HG03108 (cell line): ENCODE measurements around the gene MAEA.
"Not testable (repeated sequence)": the region's sequence is repeated elsewhere in the genome, so short reads cannot be mapped to it uniquely, and the experiment has no call there.

ENCODE experiments used
- ATAC-seq: cut with Tn5 transposase; IDR thresholded peaks from one replicate; pipeline ENCODE4 v1.9.1; 2021; ENCODE audit warnings: moderate library complexity; ENCODE audit not compliant: unreplicated experiment

Gene MAEA

DNA sequence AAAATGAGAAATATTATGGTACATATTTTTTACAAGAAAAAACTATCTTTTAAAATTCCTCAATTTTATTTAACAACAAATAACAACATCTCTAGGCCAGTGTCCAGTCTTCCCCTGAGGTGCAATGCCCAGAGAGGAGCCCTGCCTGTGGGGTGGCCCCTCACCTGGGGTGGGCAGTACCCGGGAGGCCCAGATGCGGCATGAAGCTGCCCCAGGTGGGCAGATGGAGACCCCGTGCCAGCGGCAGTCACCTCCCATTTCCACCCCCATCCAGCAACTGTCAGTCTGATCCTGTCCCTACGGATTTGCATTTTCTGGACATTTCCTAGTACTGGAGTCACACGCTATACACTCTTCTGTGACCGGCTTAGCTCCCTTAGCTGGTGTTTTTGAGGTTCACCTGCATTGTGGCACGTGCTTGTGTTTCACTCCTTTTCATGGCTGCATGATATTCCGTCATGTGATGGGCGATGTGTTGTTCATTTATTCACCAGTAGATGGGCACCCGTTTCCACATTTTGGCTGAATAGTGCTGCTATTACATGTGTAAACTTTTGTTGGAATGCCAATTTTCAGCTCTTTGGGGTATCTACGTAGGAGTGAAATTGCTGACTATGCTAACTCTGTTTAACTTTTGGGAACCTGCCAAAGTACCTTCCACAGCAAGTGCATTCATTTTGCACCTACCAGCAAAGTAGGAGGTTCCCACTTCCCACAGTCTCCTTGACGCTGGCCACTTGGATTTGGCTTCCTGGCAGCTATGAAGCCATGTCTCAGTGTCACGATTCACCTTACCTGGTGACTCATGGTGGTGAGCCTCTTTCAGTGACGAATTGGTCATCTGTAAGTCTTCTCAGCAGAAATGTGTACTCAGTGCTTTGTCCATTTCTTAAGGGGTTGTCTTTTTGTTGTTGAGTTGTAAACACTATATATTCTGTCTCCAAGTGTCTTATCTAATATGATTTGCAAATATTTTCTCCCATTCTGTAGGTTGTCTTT lies 11.7 kb upstream of the MAEA start:
- no peak for ATAC-seq

DNA sequence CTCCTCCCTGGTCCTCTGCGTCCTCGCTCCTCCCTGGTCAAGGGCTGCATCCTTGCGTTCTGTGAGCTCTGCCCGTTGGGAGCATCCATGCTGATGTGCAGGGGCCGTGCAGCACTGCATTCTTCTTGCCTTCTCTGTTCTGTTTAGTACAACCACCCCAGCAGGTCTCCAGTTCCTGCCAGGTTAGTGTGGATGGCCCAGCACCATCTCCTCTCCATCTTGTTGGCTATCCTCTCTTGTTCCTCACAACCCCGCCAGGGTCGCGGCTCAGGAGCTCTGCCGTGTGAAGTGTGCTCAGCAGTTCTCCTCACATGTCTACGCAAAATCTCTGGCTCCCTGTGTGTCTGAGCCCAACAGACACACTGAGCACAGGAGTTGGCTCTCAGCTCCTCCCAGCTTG lies 10.4 kb upstream of the MAEA start:
- no peak for ATAC-seq

DNA sequence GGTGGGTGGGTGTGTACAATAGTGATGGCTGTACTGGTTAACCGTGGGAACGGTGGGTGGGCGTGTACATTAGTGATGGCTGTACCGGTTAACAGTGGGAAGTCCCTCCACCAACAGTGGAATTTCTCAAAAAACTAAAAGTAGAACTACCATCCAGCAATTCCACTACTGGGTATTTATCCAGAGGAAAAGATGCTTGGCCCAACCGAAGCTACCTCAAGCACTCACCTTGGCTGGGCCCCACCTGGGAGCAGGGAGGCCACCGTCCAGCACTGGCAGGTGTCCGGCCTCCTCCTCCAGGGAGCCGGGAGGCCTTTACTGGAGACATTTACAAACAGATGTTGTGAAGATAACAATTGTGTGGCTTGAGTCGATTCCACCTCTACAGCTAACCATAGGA lies 6.0 kb upstream of the MAEA start:
- ATAC-seq = no peak

DNA sequence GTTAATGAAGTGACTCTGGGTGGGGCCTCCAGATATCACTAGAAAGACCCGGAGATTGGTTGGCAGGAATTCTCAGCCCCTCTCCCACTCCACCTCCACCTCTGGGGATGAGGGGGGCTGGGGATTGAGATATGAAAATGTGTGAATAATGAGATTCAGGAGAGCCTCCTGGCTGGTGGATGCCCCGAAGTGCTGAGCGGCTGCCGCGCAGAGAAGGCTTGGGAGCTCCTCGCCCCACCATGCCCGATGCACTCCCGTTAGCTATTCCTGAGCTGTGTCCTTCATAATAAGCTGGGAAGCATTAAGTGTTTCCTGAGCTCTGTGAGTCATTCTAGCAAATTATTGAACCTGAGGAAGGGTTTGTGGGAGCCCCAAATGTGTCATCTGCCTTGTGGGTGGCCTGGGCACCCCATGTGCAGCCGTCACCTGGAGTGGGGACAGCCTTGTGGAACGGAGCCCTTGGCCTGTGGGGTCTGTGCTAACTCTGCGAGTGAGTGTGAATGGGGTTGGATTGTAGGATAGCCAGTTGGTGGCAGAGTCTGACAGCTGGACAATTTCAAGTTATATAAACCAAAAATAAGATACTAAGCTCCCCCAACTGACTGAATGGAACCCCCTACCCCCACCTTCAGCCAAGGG lies 4.4 kb upstream of the MAEA start:
- ATAC-seq = no peak

DNA sequence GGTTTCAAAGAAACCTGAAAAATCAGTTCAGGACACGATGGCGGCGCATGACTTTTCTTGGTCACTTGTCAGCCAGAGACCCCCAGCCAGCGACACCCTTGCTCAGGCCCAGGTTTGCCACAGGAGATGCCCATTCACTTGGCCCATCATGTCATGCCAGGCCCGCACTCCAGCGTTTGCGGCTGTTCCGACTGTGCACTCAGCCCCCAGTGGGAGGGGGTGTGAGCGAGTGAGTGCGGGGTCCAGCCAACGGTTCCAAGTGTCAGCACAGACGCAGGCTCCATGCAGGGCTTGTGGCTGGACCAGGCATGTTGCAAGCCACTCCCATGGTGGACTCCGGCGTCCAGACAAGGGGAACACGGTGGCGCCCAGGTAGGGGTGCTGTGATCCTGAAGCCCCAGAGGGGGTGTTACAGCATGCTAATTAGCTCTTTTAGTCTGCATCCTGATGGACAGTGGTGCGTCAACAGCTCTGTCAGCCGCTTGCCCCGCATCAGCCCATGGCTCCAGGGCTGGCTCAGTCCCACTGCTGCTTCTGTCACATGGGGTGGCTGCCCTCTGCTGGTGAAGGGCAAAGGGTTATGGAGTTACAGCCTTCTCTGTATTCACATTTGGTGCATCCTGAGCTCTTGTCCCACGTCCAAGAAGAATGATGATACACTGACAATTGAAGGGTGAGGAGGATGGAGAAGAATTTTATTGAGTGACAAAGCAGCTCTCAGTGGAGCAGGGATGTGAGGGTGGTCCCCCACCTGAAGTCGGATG lies 3.7 kb upstream of the MAEA start:
- ATAC-seq = no peak

DNA sequence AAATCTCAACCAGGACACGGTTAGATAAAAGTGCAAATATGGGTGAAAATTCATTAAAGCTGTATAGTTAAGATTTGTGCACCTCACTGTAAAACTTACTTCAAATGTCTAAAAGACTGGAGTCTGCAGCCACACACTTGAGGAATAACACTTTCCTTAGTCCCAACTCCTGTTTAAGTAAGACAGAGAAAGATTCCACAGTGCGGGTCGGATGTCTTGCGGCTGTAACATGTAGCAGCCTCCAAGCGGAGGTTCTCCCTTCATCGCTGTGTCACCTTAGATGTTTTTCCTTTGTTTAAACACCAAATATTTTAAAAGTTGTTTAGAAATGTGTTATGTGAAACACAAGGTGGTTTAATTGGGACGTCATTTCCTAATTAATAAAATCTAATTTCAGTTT lies 905 bp upstream of the MAEA start:
- ATAC-seq = no peak

DNA sequence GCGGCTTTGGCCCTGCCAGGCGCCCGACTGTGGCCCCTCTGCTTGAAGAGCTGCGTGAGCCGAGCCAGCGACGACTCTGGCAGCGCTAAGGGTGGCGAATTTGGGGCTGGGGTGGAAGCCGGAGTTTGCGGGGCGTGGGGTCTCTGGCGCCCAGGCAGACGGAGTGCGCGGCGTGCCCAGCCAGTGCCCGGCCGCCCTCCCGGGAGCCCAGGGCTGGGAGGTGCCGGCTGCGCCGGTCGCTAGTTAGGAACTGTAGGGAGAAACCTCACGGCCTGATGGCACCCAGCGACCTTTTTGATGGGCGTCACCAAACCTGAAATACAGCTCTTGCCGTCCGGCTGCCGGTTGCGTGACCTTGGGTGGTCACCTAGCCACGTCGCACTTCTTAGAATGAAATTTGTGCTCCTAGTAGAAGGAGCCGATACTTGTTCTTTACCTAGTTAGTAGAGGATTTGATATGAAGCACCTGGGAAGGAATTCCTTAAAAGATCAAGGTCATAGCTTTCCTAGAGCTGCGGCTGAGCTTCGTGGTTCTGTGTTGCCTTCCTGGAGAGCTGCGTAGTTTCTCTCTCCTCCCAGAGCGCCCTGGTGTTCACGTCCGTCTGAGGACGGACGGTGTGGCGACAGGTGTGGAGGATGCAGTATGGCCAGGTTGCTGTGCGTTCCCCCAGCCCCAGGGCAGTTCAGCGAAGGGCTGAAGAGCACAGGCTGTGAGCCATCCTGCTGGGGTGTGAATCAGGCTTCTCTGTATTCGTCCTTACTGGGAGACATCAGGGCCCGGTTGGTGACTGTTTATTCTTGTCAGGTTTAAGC lies 680 bp downstream of the MAEA start:
- ATAC-seq = no peak

DNA sequence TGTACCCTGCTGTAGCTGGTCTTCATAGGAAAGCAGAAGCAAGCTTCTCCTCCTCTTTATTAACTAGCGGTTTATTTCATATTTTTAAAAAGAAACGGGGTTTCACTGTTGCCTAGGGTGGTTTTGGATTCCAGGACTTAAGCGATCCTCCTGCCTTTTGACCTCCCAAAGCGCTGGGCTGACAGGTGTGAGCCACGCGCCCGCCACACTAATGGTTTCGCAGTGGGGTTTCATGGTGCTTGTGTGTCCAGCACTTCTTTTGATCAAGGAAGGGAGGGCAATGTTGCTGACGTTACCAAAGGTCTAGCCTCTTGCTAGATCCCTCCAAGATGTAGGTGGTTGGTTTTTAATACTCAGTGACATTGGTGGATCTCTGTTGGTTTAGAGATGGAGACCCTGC lies 1.4 kb downstream of the MAEA start:
- no peak for ATAC-seq

DNA sequence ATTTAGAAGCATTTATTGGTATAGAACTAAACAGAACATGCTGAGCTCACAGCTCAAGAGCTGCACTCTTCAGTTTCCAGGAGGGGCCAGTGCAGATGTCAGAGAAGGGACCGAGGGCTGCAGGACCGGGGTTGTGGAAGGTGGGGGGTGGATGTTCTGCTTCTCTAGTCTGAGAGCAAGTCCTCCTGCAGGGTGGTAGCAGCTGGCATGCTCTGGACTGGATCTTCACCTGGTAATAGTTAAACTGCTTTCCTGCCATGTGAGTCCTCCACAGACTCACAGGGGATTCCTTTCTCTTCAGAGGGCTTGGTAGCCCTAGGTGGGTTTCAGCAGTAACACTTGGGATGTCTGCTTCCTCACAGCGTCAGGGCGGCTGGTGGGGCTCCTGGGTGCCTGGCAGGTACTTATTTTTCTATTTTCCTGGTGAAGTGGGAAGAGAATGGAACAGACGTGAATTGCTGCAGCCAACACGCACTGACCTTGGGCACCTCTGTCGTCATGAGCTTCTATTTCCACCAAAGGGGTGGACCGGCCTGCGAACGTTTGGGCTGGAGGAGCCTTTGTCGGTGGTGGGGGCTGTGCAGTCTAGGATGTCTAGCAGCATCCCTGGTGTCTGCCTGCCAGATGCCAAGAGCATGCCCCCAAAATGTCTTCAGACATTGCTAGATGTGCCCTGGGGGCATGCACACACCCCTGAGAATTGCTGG lies 2.5 kb downstream of the MAEA start:
- no peak for ATAC-seq

DNA sequence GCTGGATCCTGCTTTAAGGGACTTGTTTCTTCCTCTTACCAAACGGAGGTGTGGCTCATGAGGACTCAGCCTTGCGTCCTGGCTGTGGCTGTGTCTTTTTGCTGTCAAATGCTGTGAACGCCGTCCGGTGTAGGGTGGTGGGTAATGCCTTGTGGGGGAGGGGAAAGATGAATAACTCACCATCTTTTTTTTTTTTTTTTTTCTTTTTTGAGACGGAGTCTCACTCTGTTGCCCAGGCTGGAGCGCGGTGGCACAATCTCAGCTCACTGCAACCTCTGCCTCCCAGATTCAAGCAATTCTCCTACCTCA lies 3.0 kb downstream of the MAEA start:
- ATAC-seq = not testable (repeated sequence)

DNA sequence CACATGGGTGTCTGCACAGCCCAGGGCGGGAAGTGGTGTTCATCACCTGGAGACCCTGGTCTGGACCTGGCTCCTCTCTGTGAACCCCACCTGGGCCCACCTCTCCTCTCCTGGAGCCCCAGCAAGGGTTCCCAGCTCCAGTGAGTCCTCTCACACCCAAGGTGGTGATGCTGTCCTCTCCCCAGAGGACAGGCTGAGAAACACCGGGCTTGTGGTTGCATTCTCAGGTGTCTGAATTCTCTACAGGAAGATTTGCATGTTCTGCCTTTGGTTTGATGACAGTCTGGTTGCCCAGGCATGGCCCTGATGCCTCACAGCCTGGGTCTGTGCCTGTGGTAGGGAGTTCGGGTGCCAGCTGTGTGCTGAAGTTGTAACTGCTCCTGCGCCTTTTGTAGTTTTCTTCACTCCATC lies 3.8 kb downstream of the MAEA start:
- no peak for ATAC-seq

DNA sequence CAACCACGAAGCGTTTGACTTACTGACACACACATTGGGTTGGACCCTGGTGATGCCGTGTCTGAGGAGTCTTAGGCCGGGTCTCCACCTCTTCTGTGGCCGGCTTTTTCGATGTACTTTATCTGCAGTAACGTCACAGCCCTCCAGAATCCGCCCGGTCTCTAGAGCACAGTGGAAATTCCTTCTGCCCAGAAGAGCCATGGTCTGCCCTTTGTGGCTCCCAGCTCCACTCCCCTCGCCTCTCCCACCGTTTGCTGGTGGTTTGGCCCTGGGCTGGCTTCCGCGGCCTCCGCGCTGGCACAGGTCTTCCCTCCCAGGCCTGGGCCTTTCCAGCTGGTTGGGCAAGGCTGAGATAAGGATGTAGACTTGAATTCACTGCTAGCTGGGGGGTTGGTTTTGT lies 4.3 kb downstream of the MAEA start:
- no peak for ATAC-seq

DNA sequence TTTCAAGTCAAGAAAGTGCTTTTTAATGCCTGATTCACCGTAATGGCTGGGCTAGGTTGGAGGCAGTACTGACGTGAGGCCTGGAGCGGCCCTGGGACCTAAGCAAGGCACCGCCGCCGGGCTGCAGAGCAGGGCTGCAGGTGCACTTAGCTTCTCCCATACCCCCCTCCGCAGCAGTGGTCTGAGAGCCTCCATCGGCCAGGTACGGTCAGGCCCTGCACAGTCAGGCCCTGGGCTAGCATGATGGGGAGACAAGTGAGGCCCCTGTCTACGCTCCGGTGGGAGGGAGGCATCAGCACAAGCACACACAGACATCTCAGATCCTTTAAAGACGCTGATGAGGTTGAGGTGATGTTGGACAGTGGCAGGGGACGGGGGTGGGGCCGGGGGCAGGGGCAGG lies 4.7 kb downstream of the MAEA start:
- no peak for ATAC-seq

DNA sequence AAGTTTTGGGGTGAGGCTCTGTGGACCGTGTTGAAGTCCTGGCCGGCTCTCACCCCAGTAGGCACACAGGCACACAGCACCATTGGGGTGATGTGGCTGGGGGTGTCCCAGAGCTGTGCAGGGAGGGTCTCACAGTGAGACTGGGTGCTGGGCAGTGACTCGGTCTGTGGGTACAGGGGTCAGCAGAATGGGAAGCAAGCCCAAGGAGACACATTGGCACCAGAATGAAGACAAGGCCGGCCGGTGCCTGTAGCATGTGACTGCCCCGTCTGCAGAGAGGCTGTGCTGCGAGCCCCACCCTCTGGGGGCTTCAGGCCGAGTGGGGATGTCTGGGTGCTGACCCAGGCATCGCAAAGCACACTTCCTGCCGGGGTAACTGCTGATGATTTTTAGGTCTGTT lies 5.2 kb downstream of the MAEA start:
- ATAC-seq = no peak

DNA sequence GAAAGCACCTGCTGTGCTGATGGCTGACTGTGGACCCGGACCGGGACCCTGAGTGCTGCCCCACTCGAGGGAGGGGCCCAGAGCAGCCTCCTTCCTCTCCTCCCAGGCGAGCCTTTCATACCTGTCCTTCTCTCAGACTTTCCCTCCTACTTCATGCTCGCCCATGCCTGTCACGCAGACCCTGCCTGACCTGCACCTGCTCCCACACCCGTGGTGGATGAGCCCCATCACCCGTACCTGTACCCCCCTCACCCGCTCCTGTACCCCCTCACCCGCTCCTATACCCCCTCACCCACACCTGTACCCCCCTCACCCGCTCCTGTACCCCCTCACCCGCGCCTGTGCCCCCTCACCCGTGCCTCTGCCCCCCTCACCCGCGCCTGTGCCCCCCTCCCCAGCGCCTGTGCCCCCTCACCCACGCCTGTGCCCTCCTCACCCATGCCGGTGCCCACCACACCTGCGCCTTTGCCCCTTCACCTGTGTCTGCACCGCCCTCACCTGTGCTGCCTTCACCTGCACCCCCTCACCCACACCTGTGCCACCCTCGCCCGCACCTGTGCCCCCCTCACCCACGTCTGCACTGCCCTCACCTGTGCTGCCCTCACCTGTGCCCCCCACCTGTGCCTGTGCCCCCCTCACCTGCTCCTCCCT lies 5.8 kb downstream of the MAEA start:
- ATAC-seq = no peak

DNA sequence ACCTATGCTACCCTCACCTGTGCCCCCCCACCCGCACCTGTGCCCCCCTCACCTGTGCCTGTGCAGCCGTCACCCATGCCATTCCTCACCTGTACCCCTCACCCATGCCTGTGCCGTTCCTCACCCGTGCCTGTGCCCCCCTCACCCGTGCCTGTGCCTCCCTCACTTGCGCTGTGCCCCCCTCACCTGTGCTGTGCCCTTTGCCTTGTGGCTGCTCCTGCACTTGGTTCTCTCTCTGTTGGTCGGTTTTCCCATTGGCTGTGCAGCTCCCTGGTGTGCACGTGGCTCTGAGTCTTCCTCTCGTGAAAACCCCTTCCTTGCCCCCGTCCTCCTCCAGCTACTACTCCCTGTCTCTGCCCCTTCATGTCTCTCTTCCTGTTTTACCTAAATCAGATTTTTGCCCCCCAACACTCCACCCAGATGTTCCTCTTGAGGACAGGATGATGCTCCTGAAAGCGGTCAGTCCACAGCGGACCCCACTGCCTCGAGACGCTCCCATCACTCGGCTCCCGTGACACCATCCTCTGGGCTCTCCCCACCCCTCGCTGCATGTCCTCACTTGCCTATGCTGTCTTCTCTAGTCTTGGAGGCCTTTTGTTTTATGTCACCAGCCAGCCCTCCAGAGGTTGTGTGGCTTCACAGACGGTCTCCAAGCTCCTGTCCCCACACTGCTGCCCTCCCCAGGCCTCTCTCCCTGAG lies 6.8 kb downstream of the MAEA start:
- ATAC-seq = no peak

DNA sequence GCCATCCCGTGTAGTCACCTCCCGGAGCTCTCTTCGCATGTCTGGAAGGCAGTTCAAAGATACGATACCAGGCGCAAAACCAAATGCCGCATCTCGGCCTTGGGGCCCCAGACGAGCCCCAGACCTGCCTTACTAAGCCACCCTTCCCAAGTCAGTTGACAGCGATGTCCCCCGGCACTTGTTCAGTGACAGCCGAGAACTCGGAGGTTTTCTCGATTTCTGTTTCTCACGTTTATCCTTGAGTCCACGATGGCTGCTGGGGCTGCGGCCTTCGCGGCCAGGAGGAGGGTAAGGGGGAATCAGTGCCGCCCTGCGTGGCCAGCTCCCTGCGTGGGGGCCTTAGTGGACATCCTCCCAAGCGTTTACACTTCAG lies 7.3 kb downstream of the MAEA start:
- ATAC-seq = no peak

DNA sequence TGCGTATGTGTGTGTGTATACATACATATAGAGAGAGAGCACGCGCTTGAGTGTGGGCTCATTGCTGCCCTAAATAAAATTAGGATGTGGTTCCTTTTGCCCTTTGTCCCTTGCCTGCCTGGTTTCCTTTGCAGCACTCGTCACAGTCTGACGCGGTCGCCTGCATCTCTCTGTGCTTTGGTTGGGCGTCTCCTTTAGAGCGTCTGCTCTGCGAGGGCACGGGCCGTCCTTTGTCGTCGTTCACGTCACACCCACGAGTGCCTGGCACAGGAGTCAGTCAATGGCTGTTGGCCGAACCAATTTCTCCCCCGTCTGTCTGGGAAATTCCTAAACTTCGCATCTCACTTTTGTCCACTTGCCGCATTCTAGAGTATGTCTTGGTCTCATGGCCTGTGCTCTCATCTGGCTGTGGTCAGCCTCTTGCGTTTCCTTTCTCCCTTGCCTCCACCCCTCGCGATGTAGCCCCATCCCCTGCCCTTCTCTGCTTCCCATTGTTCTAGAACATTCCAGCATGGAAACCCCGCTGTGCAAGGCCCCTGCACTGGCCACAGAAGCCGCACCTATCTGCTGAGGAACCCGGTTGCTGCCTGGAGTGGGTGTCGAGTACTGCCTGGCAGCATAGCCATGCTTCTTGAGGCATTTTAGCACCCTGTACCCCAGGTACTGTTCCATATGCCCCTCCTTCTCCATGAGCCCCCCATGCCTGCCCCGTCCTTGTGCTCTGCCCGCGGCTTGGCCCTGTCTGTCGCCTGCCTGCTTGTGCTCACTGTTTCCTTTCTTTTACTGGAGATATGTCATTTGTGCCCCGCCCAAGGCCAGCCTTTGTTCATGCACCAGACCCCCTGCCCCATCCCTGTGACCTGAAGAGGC lies 8.0 kb downstream of the MAEA start:
- ATAC-seq = no peak
